ENCODE measurements around the gene NFKBIA.

NFKBIA gene

DNA sequence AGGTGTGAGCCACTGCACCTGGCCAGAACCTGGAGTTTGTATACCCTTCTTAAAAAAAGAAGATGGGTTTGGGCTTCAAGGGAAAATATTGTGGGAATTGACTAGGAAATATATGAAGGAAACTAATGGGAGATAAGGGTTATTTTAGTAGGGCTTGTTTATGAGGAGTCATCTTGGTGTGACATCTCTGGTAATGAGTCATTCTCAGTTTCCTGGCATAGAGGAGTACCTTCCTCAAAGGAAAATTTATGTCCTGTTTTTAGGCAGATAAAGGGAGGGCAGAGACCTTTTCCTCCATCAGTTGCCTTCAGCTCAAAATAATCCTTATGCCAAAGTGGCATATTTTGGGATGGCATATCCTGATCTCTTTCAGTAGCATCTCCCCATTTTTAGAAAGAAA is 30.6 kb upstream of the NFKBIA start:
- H3K4me1 ChIP-seq (ENCODE audit: control insufficient read depth in 1 of 2, insufficient read depth in 1 of 2, low read depth in 1 of 2, low read length in 1 of 2): no peaks in the 10 kb centered on the region
- no peak overlapping the region for H3K4me3 ChIP-seq (ENCODE audit: low read depth in 1 of 2, low read length in 1 of 2)
- no peak overlapping the region for H3K27ac ChIP-seq
- no peaks in the 10 kb centered on the region for H3K36me3 ChIP-seq
- no peaks in the 10 kb centered on the region for H3K9me3 ChIP-seq
- TF ChIP-seq, protein P1, sequence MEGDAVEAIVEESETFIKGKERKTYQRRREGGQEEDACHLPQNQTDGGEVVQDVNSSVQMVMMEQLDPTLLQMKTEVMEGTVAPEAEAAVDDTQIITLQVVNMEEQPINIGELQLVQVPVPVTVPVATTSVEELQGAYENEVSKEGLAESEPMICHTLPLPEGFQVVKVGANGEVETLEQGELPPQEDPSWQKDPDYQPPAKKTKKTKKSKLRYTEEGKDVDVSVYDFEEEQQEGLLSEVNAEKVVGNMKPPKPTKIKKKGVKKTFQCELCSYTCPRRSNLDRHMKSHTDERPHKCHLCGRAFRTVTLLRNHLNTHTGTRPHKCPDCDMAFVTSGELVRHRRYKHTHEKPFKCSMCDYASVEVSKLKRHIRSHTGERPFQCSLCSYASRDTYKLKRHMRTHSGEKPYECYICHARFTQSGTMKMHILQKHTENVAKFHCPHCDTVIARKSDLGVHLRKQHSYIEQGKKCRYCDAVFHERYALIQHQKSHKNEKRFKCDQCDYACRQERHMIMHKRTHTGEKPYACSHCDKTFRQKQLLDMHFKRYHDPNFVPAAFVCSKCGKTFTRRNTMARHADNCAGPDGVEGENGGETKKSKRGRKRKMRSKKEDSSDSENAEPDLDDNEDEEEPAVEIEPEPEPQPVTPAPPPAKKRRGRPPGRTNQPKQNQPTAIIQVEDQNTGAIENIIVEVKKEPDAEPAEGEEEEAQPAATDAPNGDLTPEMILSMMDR (IDR thresholded peaks at IDR 0.05): no peak
- H3K27me3 ChIP-seq: no peaks in the 10 kb centered on the region

DNA sequence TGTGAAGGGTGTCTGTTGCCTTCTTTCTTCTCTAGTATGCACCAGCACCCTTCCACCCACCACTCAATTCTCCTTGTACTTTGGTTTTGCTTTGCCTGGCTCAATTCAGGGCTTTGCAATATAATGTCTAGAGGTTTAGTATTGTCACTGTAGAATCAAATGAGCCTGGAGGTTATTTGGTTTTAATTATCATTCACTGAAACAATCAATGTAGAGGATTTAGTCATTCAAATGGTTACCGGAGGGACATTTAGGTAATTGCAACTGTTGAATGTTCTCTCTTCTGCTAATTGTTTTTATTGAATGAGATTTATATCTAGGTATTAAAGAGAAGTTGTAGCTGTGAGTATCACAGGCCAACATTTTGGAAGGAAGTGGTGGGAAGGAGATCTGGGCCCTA is 29.3 kb upstream of the NFKBIA start:
- no peak overlapping the region for H3K4me3 ChIP-seq (ENCODE audit: low read depth in 1 of 2, low read length in 1 of 2)

DNA sequence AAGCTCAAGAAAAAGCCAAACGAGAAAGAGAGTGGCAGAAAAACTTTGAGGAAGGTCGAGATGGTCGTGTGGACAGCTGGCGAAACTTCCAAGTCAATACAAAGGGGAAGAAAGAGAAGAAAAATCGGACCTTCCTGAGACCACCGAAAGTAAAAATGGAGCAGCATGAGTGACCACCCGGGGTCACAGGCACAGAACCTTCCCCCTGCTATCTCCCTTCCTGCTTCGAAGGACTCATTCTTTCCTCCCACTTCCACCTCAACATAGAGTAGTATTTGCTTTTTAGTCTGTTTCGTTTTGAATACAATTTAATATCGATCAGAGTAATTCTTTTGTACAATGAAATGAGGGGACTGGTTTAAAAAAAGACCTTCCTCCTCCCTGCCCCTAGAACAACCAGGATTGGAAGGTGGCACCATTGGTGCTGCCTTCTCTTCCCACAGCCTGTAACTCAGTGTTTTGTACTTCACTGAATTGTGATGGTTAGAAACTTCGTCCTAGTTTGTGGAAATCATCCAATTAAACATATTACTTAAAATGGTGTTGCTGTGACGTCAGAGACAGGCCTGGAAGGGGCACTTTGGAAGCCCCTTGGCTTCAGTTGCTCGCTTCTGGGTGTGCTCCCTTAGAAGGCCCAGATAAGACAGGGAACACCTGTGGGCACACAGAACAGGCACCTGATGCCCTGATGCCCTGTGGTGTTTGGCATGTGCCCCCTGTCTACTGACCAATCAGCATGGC is 26.1 kb upstream of the NFKBIA start:
- Histone ChIP-seq H3K27me3 (no peaks in the 10 kb centered on the region), H3K36me3 (no peaks in the 10 kb centered on the region), H3K4me1 (ENCODE audit: control insufficient read depth in 1 of 2, insufficient read depth in 1 of 2, low read depth in 1 of 2, low read length in 1 of 2) (peaks cover 9 to 19% of the 10 kb centered on the region in 2 experiments), H3K9me3 (no peaks in the 10 kb centered on the region), H3K4me3 (ENCODE audit: low read depth in 1 of 2, low read length in 1 of 2) (no peak overlapping the region), H3K27ac (no peak overlapping the region)
- TF ChIP-seq, protein P1 (IDR thresholded peaks at IDR 0.05): no peak

More for the DNA sequence above, 29.3 kb upstream of the NFKBIA start:
- H3K36me3 ChIP-seq: no peaks in the 10 kb centered on the region
- TF ChIP-seq, protein P1 (IDR thresholded peaks at IDR 0.05): no peak
- no peak overlapping the region for H3K27ac ChIP-seq
- no peaks in the 10 kb centered on the region for H3K27me3 ChIP-seq
- H3K4me1 ChIP-seq (ENCODE audit: control insufficient read depth in 1 of 2, insufficient read depth in 1 of 2, low read depth in 1 of 2, low read length in 1 of 2): no peaks in the 10 kb centered on the region
- H3K9me3 ChIP-seq: no peaks in the 10 kb centered on the region

DNA sequence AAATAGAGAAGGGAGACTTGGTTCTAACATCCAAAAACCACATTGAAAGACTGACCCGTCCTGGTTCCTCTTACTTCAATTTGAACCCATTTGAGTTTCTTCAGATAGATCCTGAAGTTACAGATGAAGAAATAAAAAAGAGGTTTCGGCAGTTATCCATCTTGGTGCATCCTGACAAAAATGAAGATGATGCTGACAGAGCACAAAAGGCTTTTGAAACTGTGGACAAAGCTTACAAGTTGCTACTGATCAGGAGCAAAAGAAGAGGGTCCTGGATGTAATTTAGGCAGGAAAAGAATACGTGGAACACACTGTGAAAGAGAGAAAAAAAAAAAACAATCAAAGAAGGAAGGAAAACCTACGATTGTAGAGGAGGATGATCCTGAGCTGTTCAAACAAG is 25.4 kb upstream of the NFKBIA start:
- Histone ChIP-seq H3K4me1 (ENCODE audit: control insufficient read depth in 1 of 2, insufficient read depth in 1 of 2, low read depth in 1 of 2, low read length in 1 of 2) (peaks cover 10 to 23% of the 10 kb centered on the region in 2 experiments), H3K36me3 (no peaks in the 10 kb centered on the region), H3K27ac (no peak overlapping the region), H3K9me3 (no peaks in the 10 kb centered on the region), H3K4me3 (ENCODE audit: low read depth in 1 of 2, low read length in 1 of 2) (no peak overlapping the region), H3K27me3 (no peaks in the 10 kb centered on the region)
- TF ChIP-seq, protein P1 (IDR thresholded peaks at IDR 0.05): no peak

DNA sequence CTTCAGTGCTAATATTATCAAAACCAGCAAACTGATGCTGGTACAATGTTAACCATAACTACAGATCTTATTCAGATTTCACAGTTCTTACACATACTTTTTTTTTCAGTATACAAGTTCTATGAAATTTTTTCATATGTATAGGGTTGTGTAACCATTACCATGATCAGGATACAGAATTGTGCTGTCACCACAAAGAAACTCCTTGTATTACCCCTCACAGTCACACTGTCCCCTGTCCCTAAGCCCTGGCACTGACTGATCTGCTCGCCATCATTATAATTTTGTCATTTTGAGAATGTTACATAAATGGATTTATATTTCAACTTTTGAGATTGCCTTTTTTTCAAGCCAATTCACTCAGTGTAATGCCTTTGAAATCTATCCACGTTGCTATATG is 21.3 kb upstream of the NFKBIA start:
- TF ChIP-seq, protein P1 (IDR thresholded peaks at IDR 0.05): no peak
- Histone ChIP-seq H3K36me3 (no peaks in the 10 kb centered on the region), H3K4me1 (ENCODE audit: control insufficient read depth in 1 of 2, insufficient read depth in 1 of 2, low read depth in 1 of 2, low read length in 1 of 2) (peaks cover 21 to 31% of the 10 kb centered on the region in 2 experiments), H3K9me3 (no peaks in the 10 kb centered on the region), H3K27ac (no peak overlapping the region), H3K27me3 (no peaks in the 10 kb centered on the region), H3K4me3 (ENCODE audit: low read depth in 1 of 2, low read length in 1 of 2) (no peak overlapping the region)

All from neutrophil (primary cell).